ENCODE data around the gene NPAS1.

GRCh38 chr19:46979126-46980105 lies 40.2 kb upstream of the NPAS1 start:
- no peak for TF ChIP-seq GATA3 (IDR thresholded peaks at IDR 0.05; ENCODE audit: low read depth, low read length)
- TF ChIP-seq GATA2 (IDR thresholded peaks at IDR 0.05; ENCODE audit: low read depth, low read length) = no peak

Measured in SH-SY5Y (cell line).